ENCODE data around the gene CD82.

CD82 gene

GRCh38 chr11:44626645-44627044 lies 61.2 kb downstream of the CD82 start:
- Histone ChIP-seq H3K9me3 (ENCODE audit: insufficient read depth, low read length) (peaks cover 16% of the 10 kb centered on the region; the same call in 1 of the 2 replicates), H3K4me1 (ENCODE audit: insufficient read depth, insufficient read length) (peaks cover 20% of the 10 kb centered on the region), H3K9ac (ENCODE audit: insufficient read length, low read depth) (no peak overlapping the region), H3K36me3 (ENCODE audit: insufficient read depth, insufficient read length, low read length) (no peaks in the 10 kb centered on the region), H3K27me3 (ENCODE audit: insufficient read depth, insufficient read length) (peaks cover 6% of the 10 kb centered on the region), H3K4me3 (ENCODE audit: insufficient read length, low read depth) (no peak overlapping the region)
- no peak for TF ChIP-seq ZNF274 (IDR thresholded peaks at IDR 0.05; ENCODE audit: low read depth, low read length)
- TF ChIP-seq YY1 (IDR thresholded peaks at IDR 0.05; ENCODE audit: insufficient read depth, insufficient read length) = no peak
- TF ChIP-seq SUZ12 (IDR thresholded peaks at IDR 0.05; ENCODE audit: extremely low read depth, insufficient read depth, insufficient read length) = no peak
- DNase-seq (ENCODE audit: low read depth, low spot score) = no peak

- TF ChIP-seq YY1 (IDR thresholded peaks at IDR 0.05; ENCODE audit: insufficient read depth, insufficient read length) (no peak), ZNF274 (IDR thresholded peaks at IDR 0.05; ENCODE audit: low read depth, low read length) (no peak)
- Histone ChIP-seq H3K4me3 (ENCODE audit: insufficient read length, low read depth) (no peak overlapping the region), H3K36me3 (ENCODE audit: insufficient read depth, insufficient read length, low read length) (no peaks in the 10 kb centered on the region), H3K9me3 (ENCODE audit: insufficient read depth, low read length) (peaks cover 16% of the 10 kb centered on the region; the same call in 1 of the 2 replicates), H3K9ac (ENCODE audit: insufficient read length, low read depth) (no peak overlapping the region), H3K4me1 (ENCODE audit: insufficient read depth, insufficient read length) (peaks cover 15% of the 10 kb centered on the region), H3K27me3 (ENCODE audit: insufficient read depth, insufficient read length) (no peaks in the 10 kb centered on the region)
- DNase-seq (ENCODE audit: low read depth, low spot score) = no peak
Observed at GRCh38 chr11:44627165-44627789, 61.8 kb downstream of the CD82 start.

- H3K27me3 ChIP-seq (ENCODE audit: insufficient read depth, insufficient read length) = no peaks in the 10 kb centered on the region
- no peak for DNase-seq (ENCODE audit: low read depth, low spot score)
Observed at GRCh38 chr11:44627911-44628729, 62.7 kb downstream of the CD82 start.

GRCh38 chr11:44628730-44629700 lies 63.6 kb downstream of the CD82 start:
- no peak for TF ChIP-seq YY1 (IDR thresholded peaks at IDR 0.05; ENCODE audit: insufficient read depth, insufficient read length)
- TF ChIP-seq ZNF274 (IDR thresholded peaks at IDR 0.05; ENCODE audit: low read depth, low read length) = no peak
- no peak for TF ChIP-seq SUZ12 (IDR thresholded peaks at IDR 0.05; ENCODE audit: extremely low read depth, insufficient read depth, insufficient read length)
- peaks cover 30% of the 10 kb centered on the region; the same call in 1 of the 2 replicates for H3K9me3 ChIP-seq (ENCODE audit: insufficient read depth, low read length)
- no peaks in the 10 kb centered on the region for H3K27me3 ChIP-seq (ENCODE audit: insufficient read depth, insufficient read length)
- H3K4me3 ChIP-seq (ENCODE audit: insufficient read length, low read depth) = no peak overlapping the region
- H3K36me3 ChIP-seq (ENCODE audit: insufficient read depth, insufficient read length, low read length) = no peaks in the 10 kb centered on the region
- H3K4me1 ChIP-seq (ENCODE audit: insufficient read depth, insufficient read length) = peaks cover 8% of the 10 kb centered on the region
- H3K9ac ChIP-seq (ENCODE audit: insufficient read length, low read depth) = peak overlapping the region; percentile 8
- no peak for DNase-seq (ENCODE audit: low read depth, low spot score)

More at GRCh38 chr11:44627911-44628729, 62.7 kb downstream of the CD82 start:
- Histone ChIP-seq H3K9ac (ENCODE audit: insufficient read length, low read depth) (no peak overlapping the region), H3K9me3 (ENCODE audit: insufficient read depth, low read length) (peaks cover 21% of the 10 kb centered on the region; the same call in 1 of the 2 replicates), H3K4me3 (ENCODE audit: insufficient read length, low read depth) (no peak overlapping the region), H3K36me3 (ENCODE audit: insufficient read depth, insufficient read length, low read length) (no peaks in the 10 kb centered on the region), H3K4me1 (ENCODE audit: insufficient read depth, insufficient read length) (peaks cover 15% of the 10 kb centered on the region)
- no peak for TF ChIP-seq YY1 (IDR thresholded peaks at IDR 0.05; ENCODE audit: insufficient read depth, insufficient read length)
- TF ChIP-seq ZNF274 (IDR thresholded peaks at IDR 0.05; ENCODE audit: low read depth, low read length) = no peak
- TF ChIP-seq SUZ12 (IDR thresholded peaks at IDR 0.05; ENCODE audit: extremely low read depth, insufficient read depth, insufficient read length) = no peak

- Histone ChIP-seq H3K36me3 (ENCODE audit: insufficient read depth, insufficient read length, low read length) (no peaks in the 10 kb centered on the region), H3K9ac (ENCODE audit: insufficient read length, low read depth) (no peak overlapping the region), H3K4me1 (ENCODE audit: insufficient read depth, insufficient read length) (peaks cover 11% of the 10 kb centered on the region), H3K9me3 (ENCODE audit: insufficient read depth, low read length) (peaks cover 38% of the 10 kb centered on the region; the same call in 1 of the 2 replicates), H3K27me3 (ENCODE audit: insufficient read depth, insufficient read length) (no peaks in the 10 kb centered on the region), H3K4me3 (ENCODE audit: insufficient read length, low read depth) (no peak overlapping the region)
- no peak for TF ChIP-seq YY1 (IDR thresholded peaks at IDR 0.05; ENCODE audit: insufficient read depth, insufficient read length)
- TF ChIP-seq SUZ12 (IDR thresholded peaks at IDR 0.05; ENCODE audit: extremely low read depth, insufficient read depth, insufficient read length) = no peak
- TF ChIP-seq ZNF274 (IDR thresholded peaks at IDR 0.05; ENCODE audit: low read depth, low read length) = no peak
- no peak for DNase-seq (ENCODE audit: low read depth, low spot score)
Observed at GRCh38 chr11:44629732-44630345, 64.4 kb downstream of the CD82 start.

GRCh38 chr11:44630511-44631210 lies 65.2 kb downstream of the CD82 start:
- TF ChIP-seq YY1 (IDR thresholded peaks at IDR 0.05; ENCODE audit: insufficient read depth, insufficient read length) (no peak), ZNF274 (IDR thresholded peaks at IDR 0.05; ENCODE audit: low read depth, low read length) (no peak), SUZ12 (IDR thresholded peaks at IDR 0.05; ENCODE audit: extremely low read depth, insufficient read depth, insufficient read length) (no peak)
- no peak overlapping the region for H3K9ac ChIP-seq (ENCODE audit: insufficient read length, low read depth)
- H3K9me3 ChIP-seq (ENCODE audit: insufficient read depth, low read length) = peaks cover 36% of the 10 kb centered on the region; the same call in 1 of the 2 replicates
- H3K4me1 ChIP-seq (ENCODE audit: insufficient read depth, insufficient read length) = peaks cover 15% of the 10 kb centered on the region
- no peak overlapping the region for H3K4me3 ChIP-seq (ENCODE audit: insufficient read length, low read depth)
- H3K27me3 ChIP-seq (ENCODE audit: insufficient read depth, insufficient read length) = no peaks in the 10 kb centered on the region
- DNase-seq (ENCODE audit: low read depth, low spot score) = no peak
- H3K36me3 ChIP-seq (ENCODE audit: insufficient read depth, insufficient read length, low read length) = no peaks in the 10 kb centered on the region

All from NT2/D1 (cell line).